ENCODE measurements around the gene LRCH4.
A peak's percentile ranks its signal among the peaks of the same experiment; 100 is the strongest.

Gene LRCH4

GRCh38 chr7:100604028-100604975, 18.4 kb upstream of the LRCH4 start:
- DNase-seq (ENCODE audit: low spot score), result peak; percentile 91
- TF ChIP-seq, protein P1, sequence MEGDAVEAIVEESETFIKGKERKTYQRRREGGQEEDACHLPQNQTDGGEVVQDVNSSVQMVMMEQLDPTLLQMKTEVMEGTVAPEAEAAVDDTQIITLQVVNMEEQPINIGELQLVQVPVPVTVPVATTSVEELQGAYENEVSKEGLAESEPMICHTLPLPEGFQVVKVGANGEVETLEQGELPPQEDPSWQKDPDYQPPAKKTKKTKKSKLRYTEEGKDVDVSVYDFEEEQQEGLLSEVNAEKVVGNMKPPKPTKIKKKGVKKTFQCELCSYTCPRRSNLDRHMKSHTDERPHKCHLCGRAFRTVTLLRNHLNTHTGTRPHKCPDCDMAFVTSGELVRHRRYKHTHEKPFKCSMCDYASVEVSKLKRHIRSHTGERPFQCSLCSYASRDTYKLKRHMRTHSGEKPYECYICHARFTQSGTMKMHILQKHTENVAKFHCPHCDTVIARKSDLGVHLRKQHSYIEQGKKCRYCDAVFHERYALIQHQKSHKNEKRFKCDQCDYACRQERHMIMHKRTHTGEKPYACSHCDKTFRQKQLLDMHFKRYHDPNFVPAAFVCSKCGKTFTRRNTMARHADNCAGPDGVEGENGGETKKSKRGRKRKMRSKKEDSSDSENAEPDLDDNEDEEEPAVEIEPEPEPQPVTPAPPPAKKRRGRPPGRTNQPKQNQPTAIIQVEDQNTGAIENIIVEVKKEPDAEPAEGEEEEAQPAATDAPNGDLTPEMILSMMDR (IDR thresholded peaks at IDR 0.05; ENCODE audit: extremely low read depth, missing control alignments), result peak; percentile 39

DNA sequence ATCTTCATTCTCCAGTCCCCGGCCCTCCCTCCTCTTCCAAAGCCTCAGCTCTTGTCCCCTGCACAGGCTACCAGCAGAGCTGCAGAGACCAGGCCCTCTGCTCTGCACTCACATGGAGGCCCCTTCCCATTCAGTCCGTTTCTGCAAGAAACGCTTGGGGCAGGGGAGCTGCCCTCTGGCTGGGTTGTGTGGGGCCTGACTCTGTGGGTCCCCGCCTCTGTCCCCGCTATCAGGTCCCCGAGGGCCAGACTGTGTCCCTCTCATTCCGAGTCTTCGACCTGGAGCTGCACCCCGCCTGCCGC, 17.7 kb upstream of the LRCH4 start:
- DNase-seq (ENCODE audit: low spot score), result no peak
- TF ChIP-seq, protein P1 (IDR thresholded peaks at IDR 0.05; ENCODE audit: extremely low read depth, missing control alignments), result no peak

GRCh38 chr7:100602889-100603725, 17.2 kb upstream of the LRCH4 start:
- TF ChIP-seq, protein P1 (IDR thresholded peaks at IDR 0.05; ENCODE audit: extremely low read depth, missing control alignments), result no peak
- no peak for DNase-seq (ENCODE audit: low spot score)

DNA sequence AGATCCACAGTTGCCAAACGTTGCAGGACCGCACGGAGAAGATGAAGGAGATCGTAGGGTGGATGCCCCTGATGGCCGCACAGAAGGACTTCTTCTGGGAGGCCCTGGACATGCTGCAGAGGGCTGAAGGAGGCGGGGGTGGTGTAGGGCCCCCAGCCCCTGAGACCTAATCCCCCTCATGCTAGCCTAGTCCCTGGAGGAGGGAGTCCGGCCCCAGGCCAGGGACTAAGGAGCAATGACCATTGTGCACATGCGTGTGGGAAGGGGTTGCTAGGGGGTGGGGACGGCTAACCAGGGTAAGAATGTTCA, 14.8 kb upstream of the LRCH4 start:
- no peak for DNase-seq (ENCODE audit: low spot score)
- TF ChIP-seq, protein P1 (IDR thresholded peaks at IDR 0.05; ENCODE audit: extremely low read depth, missing control alignments), result no peak

GRCh38 chr7:100599911-100600729, 14.2 kb upstream of the LRCH4 start:
- TF ChIP-seq, protein P1 (IDR thresholded peaks at IDR 0.05; ENCODE audit: extremely low read depth, missing control alignments), result peak; percentile 20
- DNase-seq (ENCODE audit: low spot score), result no peak

DNA sequence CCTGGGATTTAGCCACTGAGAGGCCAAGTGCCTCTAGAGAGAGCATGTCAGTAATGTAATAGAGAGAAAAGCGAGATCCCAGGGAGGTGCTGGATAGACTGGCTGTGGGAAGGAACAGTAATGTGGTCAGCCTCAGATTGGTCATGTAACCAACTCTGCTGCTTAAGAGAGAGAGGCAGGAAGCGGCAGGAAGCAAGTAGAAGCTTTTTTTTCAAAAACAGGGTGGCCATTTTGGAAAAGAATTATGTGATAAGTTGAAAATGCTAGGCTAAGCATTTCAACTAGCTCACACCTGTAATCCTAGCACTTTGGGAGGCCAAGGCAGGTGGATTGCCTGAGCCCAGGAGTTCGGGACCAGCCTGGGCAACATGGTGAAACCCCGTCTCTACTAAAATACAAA, 12.5 kb upstream of the LRCH4 start:
- TF ChIP-seq, protein P1 (IDR thresholded peaks at IDR 0.05; ENCODE audit: extremely low read depth, missing control alignments), result no peak
- no peak for DNase-seq (ENCODE audit: low spot score)

Measured in GM20000 (cell line).